ENCODE data around the gene MCOLN3.

The MCOLN3 gene, protein sequence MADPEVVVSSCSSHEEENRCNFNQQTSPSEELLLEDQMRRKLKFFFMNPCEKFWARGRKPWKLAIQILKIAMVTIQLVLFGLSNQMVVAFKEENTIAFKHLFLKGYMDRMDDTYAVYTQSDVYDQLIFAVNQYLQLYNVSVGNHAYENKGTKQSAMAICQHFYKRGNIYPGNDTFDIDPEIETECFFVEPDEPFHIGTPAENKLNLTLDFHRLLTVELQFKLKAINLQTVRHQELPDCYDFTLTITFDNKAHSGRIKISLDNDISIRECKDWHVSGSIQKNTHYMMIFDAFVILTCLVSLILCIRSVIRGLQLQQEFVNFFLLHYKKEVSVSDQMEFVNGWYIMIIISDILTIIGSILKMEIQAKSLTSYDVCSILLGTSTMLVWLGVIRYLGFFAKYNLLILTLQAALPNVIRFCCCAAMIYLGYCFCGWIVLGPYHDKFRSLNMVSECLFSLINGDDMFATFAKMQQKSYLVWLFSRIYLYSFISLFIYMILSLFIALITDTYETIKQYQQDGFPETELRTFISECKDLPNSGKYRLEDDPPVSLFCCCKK

DNA sequence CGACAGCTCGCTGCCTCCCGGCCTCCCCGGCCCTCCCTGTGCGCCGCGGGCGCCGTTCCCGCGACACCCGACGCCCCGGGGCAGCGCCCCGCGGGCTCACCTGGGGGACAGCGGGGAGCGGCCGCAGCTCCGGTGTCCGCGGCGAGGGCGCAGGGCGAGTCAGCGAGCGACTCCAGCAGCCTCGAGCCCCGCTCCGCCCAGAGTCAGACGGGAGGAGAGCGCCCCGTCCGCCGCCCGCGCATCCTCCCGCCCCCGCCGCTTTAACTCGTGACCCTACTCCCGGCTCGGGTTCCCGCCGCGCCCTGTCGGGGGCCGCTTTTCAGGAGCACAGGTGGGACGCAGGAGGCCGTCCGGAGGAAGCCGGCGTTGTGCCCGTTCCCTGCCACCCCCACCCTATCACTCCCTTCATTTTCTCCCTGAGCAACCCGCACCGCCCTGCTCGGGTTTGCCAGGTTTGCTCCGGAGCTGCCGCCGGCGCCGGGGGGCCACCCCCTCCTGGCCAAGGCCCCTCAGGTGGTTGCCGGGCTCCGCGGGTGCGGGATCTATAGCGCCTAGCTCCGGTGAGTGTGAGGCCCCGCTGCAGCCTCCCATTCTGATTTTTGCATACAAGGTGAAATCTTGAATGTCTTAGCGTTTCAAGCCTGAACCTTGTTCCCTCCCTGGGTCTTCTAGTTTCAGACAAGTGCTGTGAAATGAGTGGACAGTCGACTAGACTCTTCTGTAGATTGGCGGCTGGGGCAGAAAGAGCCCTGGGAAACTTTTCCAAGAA lies at the start of gene MCOLN3:
MCOLN3 (minus strand) TSS at position 205 of the 769 bp plus-strand sequence. CDS start 3,140 bp downstream, outside the sequence.
- no peak for DNase-seq (ENCODE audit: low read depth in 2 of 2)

DNA sequence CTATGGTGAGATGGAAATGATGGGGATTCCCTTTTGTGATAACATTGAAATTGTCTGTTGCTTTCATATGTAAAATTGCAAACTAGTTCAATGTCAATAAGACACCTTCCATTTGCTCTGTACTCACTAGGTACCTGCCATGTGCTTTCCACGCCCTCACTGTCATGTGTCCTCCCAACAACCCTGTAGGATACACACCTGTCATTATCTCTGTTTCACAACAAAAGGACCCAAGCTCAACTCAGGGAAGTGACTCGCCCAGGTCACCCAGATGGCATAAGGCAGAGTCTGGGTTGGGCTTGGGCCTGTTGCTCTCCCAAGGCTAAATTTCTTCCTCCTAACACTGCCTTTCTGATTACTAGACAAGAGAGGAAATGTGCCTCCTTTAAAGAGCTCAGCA lies 45.3 kb upstream of the MCOLN3 start:
- no peak for DNase-seq (ENCODE audit: low read depth in 2 of 2)

DNA sequence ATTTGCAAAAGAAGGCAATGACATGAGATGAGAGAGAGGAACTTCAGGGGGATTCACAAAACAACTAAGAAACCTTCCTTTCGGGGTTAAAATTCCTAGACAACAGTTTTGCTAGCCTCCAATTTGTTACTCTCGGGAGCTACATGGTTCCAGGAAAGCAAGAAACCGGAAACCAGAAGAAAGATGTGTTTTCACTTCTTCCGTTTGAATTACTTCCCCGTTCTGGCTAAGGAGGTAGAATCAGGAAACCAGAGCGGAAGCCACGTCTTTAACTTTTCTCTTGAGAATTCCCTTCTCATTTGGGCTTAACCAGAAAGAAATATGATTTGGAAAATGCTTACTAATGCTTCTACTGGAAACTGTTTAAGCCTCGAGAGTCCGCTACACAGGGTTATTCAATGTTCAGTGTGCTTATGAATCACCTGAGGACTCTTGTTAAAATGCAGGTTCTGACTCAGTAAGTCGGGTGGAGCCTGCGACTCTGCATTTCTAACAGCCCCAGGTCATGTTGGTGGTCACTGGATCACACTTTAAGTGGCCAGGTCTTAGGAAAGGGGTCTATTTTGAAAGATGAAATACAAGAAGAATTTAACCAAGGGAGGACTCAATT lies 43.5 kb upstream of the MCOLN3 start:
- DNase-seq (ENCODE audit: low read depth in 2 of 2) = peak in 1 of 2 donors; percentile 8

DNA sequence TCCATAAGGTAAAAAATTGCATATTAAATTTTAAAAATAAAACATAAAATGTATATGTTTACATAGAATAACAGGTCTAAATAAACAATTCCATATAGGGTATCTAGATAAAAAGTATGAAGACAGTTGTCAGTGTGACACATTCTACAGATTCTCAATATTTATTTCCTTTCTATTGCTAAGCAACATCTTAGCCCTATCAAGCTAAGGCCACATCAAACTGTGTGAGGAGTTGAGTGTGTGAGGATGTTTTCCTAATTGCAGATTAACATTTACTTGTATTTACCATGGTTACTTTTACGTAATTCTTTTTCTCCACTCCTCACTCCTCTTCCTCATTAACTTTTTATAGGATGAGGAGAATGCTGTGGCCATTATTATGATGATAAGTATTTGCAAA lies 41.9 kb upstream of the MCOLN3 start:
- no peak for DNase-seq (ENCODE audit: low read depth in 2 of 2)

DNA sequence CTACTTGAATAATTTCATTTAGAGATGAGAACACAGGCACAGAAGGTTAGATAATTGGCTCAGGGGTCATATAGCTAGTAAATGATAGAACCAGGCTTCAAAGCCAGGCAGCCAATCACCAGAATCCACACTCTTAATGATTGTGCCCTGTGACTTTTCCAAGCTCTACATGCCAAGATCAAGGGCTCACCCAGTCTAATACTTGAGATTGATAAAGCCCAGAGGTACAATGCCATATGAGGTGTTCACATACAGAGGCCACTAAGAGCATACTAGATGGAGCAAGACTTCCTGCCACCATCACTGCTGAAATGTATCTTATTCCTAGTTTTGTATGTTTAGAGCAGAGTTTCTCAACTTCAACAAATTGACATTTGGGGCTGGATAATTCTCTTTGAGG lies 40.9 kb upstream of the MCOLN3 start:
- DNase-seq (ENCODE audit: low read depth in 2 of 2) = no peak

DNA sequence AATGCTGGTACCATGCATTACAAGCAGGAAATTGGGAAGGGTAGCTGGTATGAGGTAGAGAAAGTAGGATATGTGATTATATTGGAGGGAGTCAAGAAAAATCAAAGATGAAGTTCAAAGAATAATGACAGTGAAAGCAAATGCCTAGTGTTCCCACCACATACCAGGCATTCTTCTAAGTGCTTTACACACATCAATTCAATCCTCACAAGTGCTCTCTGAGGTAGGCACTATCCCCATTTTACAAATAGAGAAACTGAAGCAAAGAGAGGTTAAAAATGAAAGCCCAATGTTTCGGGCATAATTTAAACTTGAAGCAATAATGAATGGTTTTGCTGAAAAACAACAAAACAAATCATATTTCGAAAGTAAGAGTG lies 40.1 kb upstream of the MCOLN3 start:
- no peak for DNase-seq (ENCODE audit: low read depth in 2 of 2)

DNA sequence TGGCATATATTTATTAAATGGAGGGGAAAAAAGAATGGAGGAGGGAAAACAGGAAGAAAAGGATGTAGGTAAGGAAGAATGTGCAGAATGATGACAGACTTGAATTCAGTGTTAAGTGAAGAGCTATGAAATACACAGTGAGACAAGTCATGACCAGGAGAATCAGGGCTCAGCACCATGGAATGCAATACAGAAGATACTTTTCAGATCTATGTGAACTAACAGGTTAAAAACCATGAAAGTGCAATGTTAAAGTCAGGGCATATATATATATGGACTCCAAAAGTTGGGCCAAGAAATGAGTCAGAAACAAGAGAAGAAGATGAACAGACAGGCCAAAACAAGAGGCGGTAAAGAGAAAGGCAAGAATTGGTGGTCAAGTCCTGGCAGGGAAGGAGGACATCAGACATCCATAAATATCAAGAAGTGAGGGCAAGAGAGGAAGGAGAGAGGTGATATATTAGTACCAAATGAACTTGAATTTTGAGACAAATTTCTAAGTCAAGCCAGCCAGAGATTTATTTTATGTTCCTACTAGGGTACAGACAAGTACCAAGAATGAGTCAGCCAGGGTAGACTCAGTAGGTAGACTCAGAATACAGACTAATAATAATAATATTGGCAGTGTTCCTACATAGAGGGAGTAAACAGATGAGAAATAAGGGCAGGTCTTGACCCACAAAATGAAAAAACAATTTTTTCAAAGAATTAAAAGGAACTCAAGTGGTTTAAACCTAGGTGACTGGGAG lies 39.5 kb upstream of the MCOLN3 start:
- no peak for DNase-seq (ENCODE audit: low read depth in 2 of 2)

DNA sequence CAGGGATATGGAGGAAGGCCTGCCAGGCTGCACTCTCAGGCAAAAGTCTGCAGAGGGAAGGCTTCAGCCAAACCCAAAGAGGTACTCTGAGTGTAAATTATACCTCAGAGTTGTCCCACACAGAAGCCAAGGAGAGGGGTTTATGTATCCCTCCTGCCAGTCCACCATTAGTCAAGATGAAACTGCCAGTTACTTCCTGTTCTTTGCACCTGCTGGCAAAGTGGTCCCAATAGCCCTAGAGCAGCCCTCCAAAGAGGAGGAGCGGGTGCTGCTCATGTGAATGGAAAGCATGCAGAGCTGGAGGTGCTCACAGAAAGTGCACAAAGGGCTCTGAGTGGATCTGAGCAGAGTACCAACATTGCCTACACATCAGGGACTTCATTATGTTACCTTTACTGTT lies 37.1 kb upstream of the MCOLN3 start:
- no peak for DNase-seq (ENCODE audit: low read depth in 2 of 2)

DNA sequence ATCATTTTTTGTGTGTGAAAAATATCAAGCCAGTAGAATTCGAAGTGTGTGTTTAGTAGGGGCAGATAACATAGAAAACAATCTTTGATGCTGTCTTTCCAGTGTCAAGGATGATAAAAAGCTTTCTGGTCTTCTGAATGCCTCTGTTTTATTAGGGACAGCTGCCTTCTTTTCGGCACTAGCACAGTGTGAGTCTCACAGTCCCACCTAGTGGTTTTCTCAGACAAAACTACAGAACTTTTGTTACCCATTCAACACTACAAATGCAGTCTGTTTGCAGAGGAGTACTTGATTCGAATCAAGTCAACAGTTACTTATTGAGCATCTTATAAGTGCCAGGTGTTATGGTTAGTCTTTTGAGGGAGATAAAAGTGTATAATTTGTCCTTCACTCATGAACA lies 30.6 kb upstream of the MCOLN3 start:
- no peak for DNase-seq (ENCODE audit: low read depth in 2 of 2)

DNA sequence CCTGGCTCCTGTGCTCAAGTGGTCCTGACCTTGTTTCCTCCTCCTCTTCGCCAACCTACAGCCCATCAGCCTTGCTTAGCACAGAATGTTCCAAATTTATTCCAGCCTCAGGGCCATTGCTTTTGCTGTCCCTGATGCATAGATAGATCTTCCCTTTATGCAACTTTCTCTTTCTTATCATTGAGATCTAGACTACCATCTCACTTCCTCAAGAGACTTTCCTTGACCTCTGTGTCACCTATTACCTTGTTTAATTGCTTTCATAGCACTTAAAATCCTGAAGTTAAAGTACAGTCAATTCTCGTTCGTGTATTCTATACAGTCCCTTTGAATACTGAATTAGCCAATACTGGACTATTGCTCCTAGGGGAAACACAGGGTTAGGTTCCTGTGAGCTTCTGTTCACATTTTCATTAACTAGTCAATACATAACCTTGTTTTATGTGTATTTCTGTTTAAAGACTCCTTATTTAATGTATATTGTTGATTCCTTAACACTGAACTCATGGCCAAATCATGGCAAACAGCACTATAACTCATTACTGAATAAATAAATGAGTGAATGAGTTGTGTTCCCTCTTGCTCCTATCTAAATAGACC lies 26.2 kb upstream of the MCOLN3 start:
- DNase-seq (ENCODE audit: low read depth in 2 of 2) = no peak

DNA sequence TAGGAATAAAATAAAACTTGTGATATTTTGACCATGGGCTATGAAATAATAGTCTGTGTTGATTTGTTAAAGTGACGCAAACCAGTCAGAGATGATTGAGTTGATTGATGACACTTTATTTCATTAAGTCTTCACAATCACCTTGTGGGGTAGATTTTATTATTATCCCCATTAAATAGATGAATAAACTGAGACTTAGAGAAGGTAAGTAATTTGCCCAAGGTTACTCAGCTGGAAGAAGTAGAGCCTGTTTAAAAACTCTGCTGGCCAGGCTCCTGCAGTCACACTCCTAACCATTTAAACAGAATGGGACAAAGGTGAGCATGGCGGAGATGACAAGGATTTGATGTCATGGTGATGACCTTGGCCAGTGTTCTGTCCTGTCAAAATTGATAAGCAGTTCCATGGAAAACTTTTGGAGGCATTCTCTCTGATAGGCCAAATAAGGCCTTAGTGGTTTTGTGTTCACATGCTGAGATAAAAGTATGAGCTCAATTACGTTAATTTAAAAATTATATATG lies 22.7 kb upstream of the MCOLN3 start:
- DNase-seq (ENCODE audit: low read depth in 2 of 2) = no peak

DNA sequence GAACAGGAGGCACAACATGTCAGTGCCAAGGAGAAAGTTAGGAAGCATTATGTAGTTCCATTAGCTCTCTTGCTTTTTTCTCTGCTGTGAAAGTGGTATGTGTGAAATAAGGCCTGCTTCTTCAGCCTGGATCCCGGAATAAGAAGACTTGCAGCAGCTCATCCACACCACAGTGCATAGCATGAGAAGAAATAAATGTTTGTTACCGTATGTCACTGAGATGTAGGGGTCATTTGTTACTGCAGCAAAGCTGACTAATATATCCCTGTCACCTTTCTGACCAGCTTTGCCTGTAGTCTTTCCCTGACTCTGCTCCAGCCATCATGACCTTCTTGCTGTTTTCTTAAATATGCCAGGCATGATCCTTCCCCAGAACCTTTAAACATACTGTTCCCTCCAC lies 20.5 kb upstream of the MCOLN3 start:
- no peak for DNase-seq (ENCODE audit: low read depth in 2 of 2)

DNA sequence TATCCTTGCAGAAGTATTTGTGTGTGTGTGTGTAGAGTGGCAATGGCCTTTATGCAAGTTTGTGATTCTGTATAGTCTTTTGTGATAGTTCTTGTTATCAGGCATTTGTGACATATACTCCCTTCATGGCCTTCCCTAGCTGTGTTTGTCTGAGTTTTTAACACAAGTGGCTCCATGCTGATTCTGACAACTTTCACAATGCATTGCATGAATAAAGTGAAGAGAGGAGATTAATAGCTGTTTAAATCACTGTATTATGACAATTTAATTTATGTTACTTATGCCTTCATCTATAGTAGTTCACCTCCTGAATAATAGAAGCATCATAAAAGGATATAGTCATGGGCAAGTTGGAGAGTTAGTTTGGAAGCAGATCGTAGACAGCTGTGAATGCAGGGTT lies 17.2 kb upstream of the MCOLN3 start:
- no peak for DNase-seq (ENCODE audit: low read depth in 2 of 2)

DNA sequence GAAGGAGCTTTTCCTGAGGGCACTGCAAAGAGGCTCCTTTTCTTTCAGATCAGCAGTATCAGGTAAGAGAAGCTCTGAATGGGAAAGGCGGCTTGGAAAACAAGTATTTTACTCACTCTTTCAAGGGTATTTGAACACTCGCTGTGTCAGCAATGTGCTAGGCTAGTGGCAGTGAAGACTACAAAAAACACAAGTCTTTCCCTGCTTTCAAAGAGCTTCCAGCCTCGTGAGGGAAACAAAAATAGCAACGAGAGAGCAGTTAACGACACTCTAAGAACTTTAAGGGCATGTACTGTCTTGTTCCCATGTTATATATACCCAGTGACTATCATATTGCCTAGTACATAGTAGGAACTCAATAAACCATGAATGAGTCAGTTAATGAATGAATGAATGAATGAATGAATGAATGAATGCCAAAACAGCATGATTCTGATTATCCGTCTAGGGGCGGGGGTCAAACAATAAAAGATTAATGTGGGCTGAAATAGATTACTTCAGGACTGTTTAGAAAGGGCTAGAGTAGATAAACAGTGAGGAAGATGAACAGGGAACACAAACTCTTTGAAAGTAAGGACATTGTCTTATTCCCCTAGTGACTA lies 14.2 kb upstream of the MCOLN3 start:
- DNase-seq (ENCODE audit: low read depth in 2 of 2) = no peak

DNA sequence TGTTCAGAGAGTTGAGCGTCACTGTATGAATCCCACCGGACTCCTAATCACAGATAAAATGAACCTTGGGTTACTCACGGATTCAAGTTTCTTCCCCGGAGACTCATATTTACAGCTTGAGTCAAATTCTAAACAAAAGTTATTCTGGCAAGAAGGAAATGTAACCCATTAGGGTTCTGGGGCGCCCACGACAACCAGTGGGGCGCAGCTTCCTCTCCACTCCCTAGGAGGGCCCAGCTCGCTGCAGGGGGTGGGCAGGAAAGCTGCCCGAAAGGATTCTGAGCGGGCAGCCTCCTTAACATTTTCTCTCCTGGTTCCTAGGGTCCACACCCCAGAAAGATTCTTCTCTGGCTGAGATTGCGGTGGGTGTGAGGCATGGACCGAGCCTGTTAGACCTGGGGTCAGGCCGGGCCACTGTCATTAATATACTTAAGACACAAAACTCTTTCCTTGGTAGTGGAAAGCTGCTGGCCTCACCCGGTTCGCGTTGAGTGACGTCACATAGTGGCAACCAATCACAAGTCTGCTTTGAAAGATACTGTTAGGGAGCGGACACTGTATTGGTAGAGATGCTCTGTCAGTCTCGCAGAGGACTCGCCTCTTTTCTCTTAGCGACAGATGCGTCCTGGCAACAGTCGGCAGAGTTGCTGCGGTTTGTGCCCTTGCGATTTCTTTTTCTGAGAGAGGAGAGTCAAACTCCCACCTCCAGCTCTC lies 13.6 kb upstream of the MCOLN3 start:
- DNase-seq (ENCODE audit: low read depth in 2 of 2) = peak; percentile 66 to 68

DNA sequence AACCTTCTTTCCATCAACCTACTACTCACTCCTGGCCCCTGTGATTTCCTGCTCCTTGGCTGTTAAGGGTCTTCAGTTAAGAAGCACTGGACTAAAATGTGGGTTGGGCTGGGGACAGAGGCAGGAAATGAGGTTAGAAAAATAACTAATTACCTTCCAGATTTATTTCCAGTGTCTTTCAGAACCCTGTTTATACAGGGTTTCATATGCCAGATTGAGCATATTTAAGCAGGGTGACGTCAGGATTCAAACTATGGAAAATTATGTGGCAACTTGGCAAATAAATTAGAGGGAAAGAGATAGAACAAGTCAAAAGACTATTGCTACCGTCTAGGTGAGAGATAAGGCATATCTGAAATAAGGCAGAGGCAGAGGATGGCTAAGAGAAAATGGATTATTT lies 11.7 kb upstream of the MCOLN3 start:
- DNase-seq (ENCODE audit: low read depth in 2 of 2) = no peak

DNA sequence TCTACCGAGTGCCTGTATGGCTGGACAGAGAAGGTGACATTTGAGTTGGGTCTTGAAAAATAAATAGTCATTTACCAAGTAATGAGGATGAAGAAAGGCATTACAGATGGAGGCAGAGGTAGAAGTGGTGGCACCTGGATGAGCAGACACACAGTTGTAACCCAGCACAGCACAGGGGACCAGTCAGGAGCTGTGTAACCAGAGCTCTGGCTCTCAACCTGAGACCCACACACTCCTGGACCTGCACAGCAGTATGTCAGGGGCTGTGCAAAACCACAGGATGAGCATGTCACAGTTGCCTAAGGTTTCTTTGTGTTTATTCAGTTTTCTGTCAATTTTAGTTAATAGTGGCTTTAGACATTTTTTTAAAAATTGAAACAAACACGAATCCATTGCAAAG lies 11.3 kb upstream of the MCOLN3 start:
- DNase-seq (ENCODE audit: low read depth in 2 of 2) = no peak

DNA sequence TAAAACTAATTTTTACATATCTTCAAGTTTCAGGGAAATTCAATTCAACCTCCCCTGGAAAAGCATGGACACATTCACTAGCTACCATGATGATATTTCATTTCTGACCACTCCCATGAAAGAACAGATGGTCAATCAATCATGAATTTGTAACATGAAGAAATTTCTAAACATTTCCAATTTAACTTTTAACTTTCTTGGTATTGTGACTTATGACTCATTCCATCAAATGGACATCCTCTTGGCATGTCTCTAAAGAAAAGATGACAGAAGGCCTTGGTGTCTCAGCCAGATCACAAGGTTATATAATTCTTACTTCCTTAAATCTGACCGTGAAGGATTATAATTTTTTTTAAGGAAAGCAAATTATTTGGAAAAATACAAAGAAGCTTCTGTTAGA lies 10.5 kb upstream of the MCOLN3 start:
- DNase-seq (ENCODE audit: low read depth in 2 of 2) = no peak

DNA sequence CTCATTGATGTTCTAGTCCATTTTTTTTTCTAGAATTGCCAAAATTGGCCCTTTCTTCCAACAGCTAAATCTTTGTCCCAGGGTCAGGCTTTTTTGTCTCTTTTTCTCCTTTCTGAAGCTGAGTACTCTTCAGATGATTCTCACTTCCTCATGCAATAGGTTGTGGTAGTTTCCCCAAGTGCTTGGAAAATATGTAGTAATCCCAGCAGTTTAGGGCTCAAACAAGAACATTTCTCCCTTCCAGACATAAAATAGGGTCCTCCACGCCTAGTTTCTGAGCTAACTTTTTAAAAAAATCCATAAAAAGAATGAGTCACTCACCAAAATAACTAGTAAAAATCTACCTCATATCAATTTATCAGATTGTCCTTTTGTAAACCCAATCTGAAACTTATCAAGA lies 10.0 kb upstream of the MCOLN3 start:
- no peak for DNase-seq (ENCODE audit: low read depth in 2 of 2)

DNA sequence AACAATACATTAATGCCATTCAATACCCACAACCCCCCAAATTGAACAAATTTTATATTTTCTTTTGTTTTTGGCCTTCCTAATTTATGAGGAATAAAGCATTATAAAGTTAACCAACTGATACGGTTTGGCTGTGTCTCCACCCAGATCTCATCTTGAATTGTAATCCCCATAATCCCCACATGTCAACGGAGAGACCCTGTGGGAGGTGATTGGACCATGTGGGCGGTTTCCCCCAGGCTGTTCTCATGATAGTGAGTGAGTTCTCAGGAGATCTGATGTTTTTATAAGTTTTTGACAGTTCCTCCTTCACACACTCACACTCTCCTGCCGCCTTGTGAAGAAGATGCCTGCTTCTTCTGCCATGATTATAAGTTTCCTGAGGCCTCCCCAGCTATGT lies 6.4 kb upstream of the MCOLN3 start:
- no peak for DNase-seq (ENCODE audit: low read depth in 2 of 2)

Measured in stimulated activated CD8-positive, alpha-beta memory T cell treated with anti-CD3 and anti-CD28 coated beads, Interleukin-15, amount 100 ng/mL, for 48 hours (primary cell).